ENCODE results near the gene HEBP2. TPM values are rescaled to one million over a fixed set of nuclear protein-coding genes. Genes with fewer than 3 reads are reported as not detected.

HEBP2 gene
- total and polyA plus RNA-seq, 2 donors from 2014 or later, result 62.6 to 66.5 TPM

GRCh38 chr6:138454981-138455706 is 51.1 kb downstream of the HEBP2 start:
- peak in 1 of 5 donors; percentile 14 for DNase-seq
- intact Hi-C loops (cut with DNase I), result no loop called here
- Histone ChIP-seq H3K36me3 (ENCODE audit: control insufficient read depth in 2 of 3, insufficient read depth in 3 of 3, low read length in 3 of 3) (no peaks in the 10 kb centered on the region), H3K27me3 (ENCODE audit: control insufficient read depth, insufficient read depth, low read length) (no peaks in the 10 kb centered on the region), H3K9me3 (ENCODE audit: control insufficient read depth in 2 of 3, insufficient read depth in 1 of 3, low read length in 3 of 3) (no peaks in the 10 kb centered on the region), H3K4me1 (ENCODE audit: control insufficient read depth in 2 of 3, insufficient read depth in 2 of 3, low read depth in 1 of 3, low read length in 3 of 3) (peaks cover 0 to 6% (median 0%) of the 10 kb centered on the region in 3 donors), H3K27ac (ENCODE audit: low read depth in 2 of 2, low read length in 2 of 2) (peak overlapping the region in 1 of 2 donors; percentile 57), H3K9ac (ENCODE audit: low read length in 3 of 3) (no peak overlapping the region), H3K4me3 (ENCODE audit: low read length in 3 of 3) (no peak overlapping the region)
- no peak for TF ChIP-seq CTCF (IDR thresholded peaks at IDR 0.05; ENCODE audit: borderline replicate concordance, extremely low read depth, insufficient read depth)
- FAIRE-seq, result no peak

GRCh38 chr6:138455746-138456400 is 51.9 kb downstream of the HEBP2 start:
- Histone ChIP-seq H3K9me3 (ENCODE audit: control insufficient read depth in 2 of 3, insufficient read depth in 1 of 3, low read length in 3 of 3) (no peaks in the 10 kb centered on the region), H3K4me1 (ENCODE audit: control insufficient read depth in 2 of 3, insufficient read depth in 2 of 3, low read depth in 1 of 3, low read length in 3 of 3) (peaks cover 0 to 6% (median 0%) of the 10 kb centered on the region in 3 donors), H3K36me3 (ENCODE audit: control insufficient read depth in 2 of 3, insufficient read depth in 3 of 3, low read length in 3 of 3) (no peaks in the 10 kb centered on the region), H3K27me3 (ENCODE audit: control insufficient read depth, insufficient read depth, low read length) (no peaks in the 10 kb centered on the region), H3K9ac (ENCODE audit: low read length in 3 of 3) (peak overlapping the region in 1 of 3 donors; percentile 2), H3K27ac (ENCODE audit: low read depth in 2 of 2, low read length in 2 of 2) (peak overlapping the region in 1 of 2 donors; percentile 57), H3K4me3 (ENCODE audit: low read length in 3 of 3) (peak overlapping the region in 1 of 3 donors; percentile 18)
- intact Hi-C loops (cut with DNase I), result no loop called here
- DNase-seq, result peak in 2 of 5 donors; percentile 10 to 22
- no peak for FAIRE-seq
- TF ChIP-seq CTCF (IDR thresholded peaks at IDR 0.05; ENCODE audit: borderline replicate concordance, extremely low read depth, insufficient read depth), result no peak

- Histone ChIP-seq H3K27me3 (ENCODE audit: control insufficient read depth, insufficient read depth, low read length) (no peaks in the 10 kb centered on the region), H3K9ac (ENCODE audit: low read length in 3 of 3) (peak overlapping the region in 1 of 3 donors; percentile 2), H3K4me1 (ENCODE audit: control insufficient read depth in 2 of 3, insufficient read depth in 2 of 3, low read depth in 1 of 3, low read length in 3 of 3) (peaks cover 0 to 6% (median 0%) of the 10 kb centered on the region in 3 donors), H3K27ac (ENCODE audit: low read depth in 2 of 2, low read length in 2 of 2) (peak overlapping the region in 1 of 2 donors; percentile 57), H3K9me3 (ENCODE audit: control insufficient read depth in 2 of 3, insufficient read depth in 1 of 3, low read length in 3 of 3) (no peaks in the 10 kb centered on the region), H3K36me3 (ENCODE audit: control insufficient read depth in 2 of 3, insufficient read depth in 3 of 3, low read length in 3 of 3) (no peaks in the 10 kb centered on the region), H3K4me3 (ENCODE audit: low read length in 3 of 3) (no peak overlapping the region)
- no peak for TF ChIP-seq CTCF (IDR thresholded peaks at IDR 0.05; ENCODE audit: borderline replicate concordance, extremely low read depth, insufficient read depth)
- intact Hi-C loops (cut with DNase I), result no loop called here
- DNase-seq (no peak), FAIRE-seq (no peak)
Observed at GRCh38 chr6:138456401-138456790, 52.4 kb downstream of the HEBP2 start.
